Bronchial epithelial cell (primary cell): Measurements from ENCODE around the gene SBSN. TPM values are rescaled to one million over a fixed set of nuclear protein-coding genes. Genes with fewer than 3 reads are reported as not detected.

Experiments used
- DNase-seq: peaks from one replicate; pipeline ENCODE4 v3.0.0-alpha.2; 2010; ENCODE audit warnings: low read depth
- FAIRE-seq: peaks from 2 replicates; lab custom pipeline; 2011; peaks lifted over from hg19 to GRCh38; lab: Jason Lieb, UNC
- H3K27me3 ChIP-seq: 2 replicates; pipeline ENCODE4 v1.5.1; 2011; ENCODE audit warnings: low read length; ENCODE audit not compliant: control insufficient read depth, insufficient read depth
- H3K36me3 ChIP-seq: 2 replicates; pipeline ENCODE4 v1.5.1; 2011; ENCODE audit warnings: low read length; ENCODE audit not compliant: control insufficient read depth, insufficient read depth
- H3K4me3 ChIP-seq: 2 replicates; pipeline ENCODE4 v1.5.1; 2011; ENCODE audit warnings: mild to moderate bottlenecking, low read depth, low read length, control low read depth
- CTCF ChIP-seq: IDR thresholded peaks from 2 replicates; pipeline ENCODE4 v1.5.1; 2011; ENCODE audit warnings: mild to moderate bottlenecking, moderate library complexity, low read length, control low read depth, inconsistent platforms; ENCODE audit not compliant: insufficient read depth, severe bottlenecking
- total RNA-seq: library from RNA; depleted of rRNA; stranded (reverse); fragments of >200 nt; gene quantifications from 2 replicates; pipeline ENCODE4 v1.2.1, GENCODE V29; 2014

The SBSN gene
- total RNA-seq, 1 donor from 2014 or later, result 9.5 TPM

GRCh38 chr19:35509018-35509652 is 19.0 kb downstream of the SBSN start:
- Histone ChIP-seq H3K36me3 (peaks cover 14% of the 10 kb centered on the region), H3K4me3 (peak overlapping the region; percentile 52), H3K27me3 (no peaks in the 10 kb centered on the region)
- no peak for FAIRE-seq
- DNase-seq, result peak; percentile 79
- TF ChIP-seq CTCF, result no peak

GRCh38 chr19:35508129-35508528 is 20.0 kb downstream of the SBSN start:
- H3K36me3 ChIP-seq, result peaks cover 18% of the 10 kb centered on the region
- no peak for DNase-seq
- no peak overlapping the region for H3K4me3 ChIP-seq
- no peak for TF ChIP-seq CTCF
- FAIRE-seq, result no peak
- no peaks in the 10 kb centered on the region for H3K27me3 ChIP-seq

- H3K36me3 ChIP-seq, result peaks cover 19% of the 10 kb centered on the region
- DNase-seq (no peak), FAIRE-seq (no peak)
- no peak for TF ChIP-seq CTCF
- no peaks in the 10 kb centered on the region for H3K27me3 ChIP-seq
- no peak overlapping the region for H3K4me3 ChIP-seq
Measured at GRCh38 chr19:35507561-35507960, 20.6 kb downstream of the SBSN start.

GRCh38 chr19:35506011-35506410 is 22.1 kb downstream of the SBSN start:
- FAIRE-seq (no peak), DNase-seq (no peak)
- no peak for TF ChIP-seq CTCF
- H3K4me3 ChIP-seq, result no peak overlapping the region
- peaks cover 24% of the 10 kb centered on the region for H3K36me3 ChIP-seq
- no peaks in the 10 kb centered on the region for H3K27me3 ChIP-seq

GRCh38 chr19:35502751-35503150 is 25.4 kb downstream of the SBSN start:
- no peak for TF ChIP-seq CTCF
- H3K4me3 ChIP-seq, result no peak overlapping the region
- no peaks in the 10 kb centered on the region for H3K27me3 ChIP-seq
- H3K36me3 ChIP-seq, result peaks cover 27% of the 10 kb centered on the region
- DNase-seq (no peak), FAIRE-seq (no peak)

GRCh38 chr19:35501684-35502083 is 26.4 kb downstream of the SBSN start:
- no peak for FAIRE-seq
- Histone ChIP-seq H3K36me3 (peaks cover 25% of the 10 kb centered on the region), H3K27me3 (no peaks in the 10 kb centered on the region), H3K4me3 (no peak overlapping the region)
- no peak for TF ChIP-seq CTCF
- DNase-seq, result no peak
